GM20000 (cell line): ENCODE results near the gene CCDC88C.

Source experiments
- DNase-seq: peaks from one replicate; pipeline ENCODE4 v3.0.0; 2012; ENCODE audit warnings: low spot score
- TF ChIP-seq, protein P1 (sequence below): IDR thresholded peaks from 2 replicates; pipeline ENCODE4 v1.5.1; 2012; ENCODE audit warnings: mild to moderate bottlenecking, control low read depth; ENCODE audit errors: extremely low read depth, missing control alignments

Gene CCDC88C

DNA sequence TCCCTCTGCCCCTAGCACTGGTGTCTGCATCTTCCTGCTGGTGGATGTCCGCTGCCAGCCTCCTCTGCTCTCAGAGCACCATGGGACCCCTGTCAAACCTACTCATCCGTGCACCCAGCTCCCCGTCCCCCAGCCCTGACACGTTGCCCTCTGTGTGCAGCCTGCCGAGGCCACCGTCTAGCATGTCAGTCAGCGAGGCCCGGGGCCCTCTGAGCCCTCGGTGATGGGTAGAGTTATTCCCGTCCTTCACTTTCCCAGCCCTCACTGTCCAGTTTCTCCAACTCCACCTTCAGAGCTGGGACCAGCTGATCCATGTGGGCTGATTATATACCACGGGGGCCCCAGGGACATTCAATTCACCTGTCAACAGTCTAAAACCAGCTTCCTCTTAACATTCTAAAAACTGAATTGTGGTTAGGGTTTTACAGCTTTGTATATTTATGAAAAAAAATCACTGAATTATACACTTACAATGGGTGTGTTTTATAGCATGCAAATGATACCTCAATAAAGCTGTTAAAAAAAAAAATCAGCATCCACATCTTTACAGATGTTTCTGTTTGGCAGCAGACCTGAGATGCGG, 61.3 kb downstream of the CCDC88C start:
- TF ChIP-seq, protein P1, sequence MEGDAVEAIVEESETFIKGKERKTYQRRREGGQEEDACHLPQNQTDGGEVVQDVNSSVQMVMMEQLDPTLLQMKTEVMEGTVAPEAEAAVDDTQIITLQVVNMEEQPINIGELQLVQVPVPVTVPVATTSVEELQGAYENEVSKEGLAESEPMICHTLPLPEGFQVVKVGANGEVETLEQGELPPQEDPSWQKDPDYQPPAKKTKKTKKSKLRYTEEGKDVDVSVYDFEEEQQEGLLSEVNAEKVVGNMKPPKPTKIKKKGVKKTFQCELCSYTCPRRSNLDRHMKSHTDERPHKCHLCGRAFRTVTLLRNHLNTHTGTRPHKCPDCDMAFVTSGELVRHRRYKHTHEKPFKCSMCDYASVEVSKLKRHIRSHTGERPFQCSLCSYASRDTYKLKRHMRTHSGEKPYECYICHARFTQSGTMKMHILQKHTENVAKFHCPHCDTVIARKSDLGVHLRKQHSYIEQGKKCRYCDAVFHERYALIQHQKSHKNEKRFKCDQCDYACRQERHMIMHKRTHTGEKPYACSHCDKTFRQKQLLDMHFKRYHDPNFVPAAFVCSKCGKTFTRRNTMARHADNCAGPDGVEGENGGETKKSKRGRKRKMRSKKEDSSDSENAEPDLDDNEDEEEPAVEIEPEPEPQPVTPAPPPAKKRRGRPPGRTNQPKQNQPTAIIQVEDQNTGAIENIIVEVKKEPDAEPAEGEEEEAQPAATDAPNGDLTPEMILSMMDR: no peak
- no peak for DNase-seq

DNA sequence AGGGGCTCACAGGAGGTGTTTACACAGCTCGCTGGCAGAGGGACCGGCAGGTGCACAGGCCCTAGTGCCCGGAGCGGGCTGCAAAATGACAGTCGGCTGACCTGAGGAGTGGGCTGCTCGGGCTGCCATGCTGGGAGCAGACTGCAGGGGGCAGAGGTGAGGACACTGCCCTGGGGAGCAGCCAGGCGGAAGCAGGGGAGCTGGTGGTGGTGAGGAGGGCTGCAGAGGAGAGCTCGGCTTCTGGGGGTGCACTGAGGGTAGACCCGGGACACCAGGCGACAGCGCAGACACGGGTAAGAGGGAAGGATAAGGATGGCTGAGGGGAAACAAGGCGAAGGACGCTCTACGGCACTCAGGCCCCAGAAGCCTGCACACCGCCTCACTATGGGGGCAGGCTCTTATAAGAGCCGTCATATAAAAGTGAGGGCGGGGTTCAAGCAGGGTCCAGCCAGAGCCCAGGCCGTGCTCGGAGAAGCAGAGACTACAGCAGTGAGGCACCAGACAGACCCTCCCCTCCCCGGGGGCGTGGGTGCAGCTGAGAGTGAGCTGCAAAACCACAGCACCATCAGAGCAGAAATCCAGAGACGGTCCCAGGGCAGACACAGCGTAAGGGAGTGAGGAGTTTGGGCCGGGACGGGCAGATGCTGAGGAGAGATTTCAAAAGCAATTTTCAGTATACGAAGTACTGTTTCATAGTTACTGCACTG, 62.5 kb downstream of the CCDC88C start:
- no peak for DNase-seq
- TF ChIP-seq, protein P1: peak; percentile 57

DNA sequence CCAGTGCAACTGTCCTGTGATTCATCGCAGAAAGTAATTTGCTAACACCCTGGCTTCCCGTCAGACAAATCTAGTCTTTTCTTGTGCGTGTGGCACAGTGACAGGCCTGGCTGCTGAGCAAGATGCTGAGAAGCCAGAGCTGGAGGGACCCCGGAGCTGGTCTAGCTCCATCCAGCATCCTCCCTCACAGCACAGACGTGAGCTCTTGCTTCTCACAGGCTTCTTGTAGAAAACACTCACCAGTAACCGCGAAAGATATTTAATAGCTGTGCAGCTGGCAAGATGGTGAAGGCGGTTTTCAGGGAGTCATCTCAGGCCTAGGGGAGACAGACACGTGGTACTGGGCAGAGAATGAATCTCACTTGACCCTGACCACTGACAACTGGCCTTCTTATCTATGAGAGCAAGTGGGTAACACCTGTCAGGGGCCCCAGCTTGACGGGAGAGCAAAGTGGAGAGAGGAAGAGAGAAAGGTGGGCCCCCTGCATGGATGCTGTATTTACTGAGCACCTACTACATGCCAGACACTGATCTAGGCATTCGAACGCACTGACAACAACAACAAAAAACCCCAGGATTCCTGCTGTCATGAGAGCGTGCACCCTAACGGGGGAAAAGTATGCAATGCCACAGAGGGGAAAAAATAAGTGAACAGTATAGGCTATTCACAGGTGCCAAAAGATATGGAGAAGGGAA, 63.3 kb downstream of the CCDC88C start:
- DNase-seq: no peak
- TF ChIP-seq, protein P1: no peak

DNA sequence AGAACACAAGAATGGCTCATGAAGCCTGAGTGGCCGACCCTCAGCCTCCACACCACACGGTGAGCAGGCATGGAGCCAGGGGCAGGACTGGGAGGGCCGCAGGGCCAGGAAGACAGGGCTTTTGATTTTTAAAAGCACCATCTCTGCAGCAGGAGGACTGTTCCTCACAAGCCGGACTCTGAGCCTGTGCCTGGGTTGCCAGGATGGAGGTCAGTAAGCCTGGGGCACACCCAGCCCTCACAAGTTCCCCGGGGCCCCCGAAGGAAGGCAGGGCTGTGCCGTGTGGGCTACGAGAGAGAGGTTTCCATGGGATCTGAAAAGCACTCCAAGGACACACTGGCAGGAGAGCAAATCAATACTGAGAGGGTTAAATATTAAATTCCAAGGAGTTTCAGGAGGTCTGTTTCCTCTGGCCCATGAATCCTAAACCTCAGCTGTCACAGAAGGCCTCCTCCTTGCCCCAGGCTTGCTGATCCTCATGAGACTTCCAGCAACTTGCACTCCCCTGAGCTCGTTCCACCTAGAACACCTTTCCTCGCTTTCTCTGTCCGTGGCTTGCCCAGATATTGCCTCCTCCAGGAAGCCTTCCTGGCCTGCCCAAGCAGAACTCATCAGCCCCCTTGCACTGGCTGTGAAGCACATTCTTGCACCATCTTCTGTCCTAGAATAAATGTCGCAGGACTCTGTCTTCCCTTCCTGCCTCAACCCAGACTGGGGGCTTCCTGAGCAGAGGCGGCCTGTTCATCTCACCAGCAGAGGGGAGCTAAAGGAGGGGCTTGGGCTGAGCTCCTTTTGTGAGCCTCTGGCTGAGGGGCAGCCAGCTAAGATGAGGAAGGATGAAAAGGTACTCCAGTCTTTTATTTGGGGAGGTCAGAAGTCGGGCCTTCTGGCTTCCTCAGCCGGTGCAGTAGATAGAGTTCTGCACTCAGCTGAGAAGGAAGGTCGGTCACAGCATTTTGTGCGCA, 64.6 kb downstream of the CCDC88C start:
- TF ChIP-seq, protein P1: no peak
- no peak for DNase-seq

DNA sequence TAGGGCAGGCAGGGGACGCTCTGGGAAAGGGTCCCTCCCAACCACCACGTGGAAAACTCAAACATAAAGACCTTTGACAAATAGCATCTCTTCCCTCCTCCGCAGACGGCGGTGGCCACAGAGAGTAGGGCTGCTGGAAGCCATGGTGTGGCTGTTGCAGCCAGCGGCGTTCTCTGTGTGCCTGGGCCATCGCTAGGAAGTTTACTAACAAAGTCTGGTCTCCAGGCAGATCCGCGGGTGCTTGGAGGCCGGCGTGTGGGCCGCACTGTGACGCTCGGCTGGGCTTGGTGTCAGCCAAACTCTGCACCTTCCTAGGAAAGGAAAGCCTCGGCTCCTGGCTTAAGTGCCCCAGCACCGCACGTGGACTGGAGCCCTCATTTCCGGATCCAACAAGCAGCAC, 65.6 kb downstream of the CCDC88C start:
- no peak for DNase-seq
- TF ChIP-seq, protein P1: no peak

DNA sequence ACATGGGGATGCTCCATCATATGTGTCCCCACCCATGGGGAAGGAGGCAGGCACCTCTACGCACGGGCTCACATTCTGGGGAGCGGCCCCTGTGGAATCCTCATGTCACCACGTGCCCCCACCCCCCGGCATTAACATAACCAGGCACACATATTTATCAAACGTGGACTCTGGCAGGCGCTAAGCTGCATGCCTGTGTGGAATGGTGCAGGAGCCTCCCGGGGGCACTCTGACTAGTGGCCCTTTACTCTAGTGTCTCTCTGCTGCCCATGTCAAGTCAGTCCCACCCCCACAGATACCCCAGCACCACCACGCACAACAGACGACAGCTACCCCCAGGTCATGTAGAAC, 66.1 kb downstream of the CCDC88C start:
- TF ChIP-seq, protein P1: no peak
- DNase-seq: no peak
